Retinal pigment epithelial cell (primary cell): ENCODE measurements around the gene LRRC45.
A peak's percentile ranks its signal among the peaks of the same experiment; 100 is the strongest.

Experiments used
- DNase-seq: peaks from one replicate; pipeline ENCODE4 v3.0.0-alpha.2; 2010; ENCODE audit warnings: low read depth
- H3K4me3 ChIP-seq: 2 replicates; pipeline ENCODE4 v1.5.1; 2011; ENCODE audit warnings: mild to moderate bottlenecking, low read length, control low read depth, moderate library complexity
- TF ChIP-seq, protein P1 (sequence below): conservative IDR thresholded peaks from 2 replicates; pipeline ENCODE4 v1.5.1; 2011; ENCODE audit warnings: low read depth, low read length, control low read depth, inconsistent platforms

LRRC45 gene

GRCh38 chr17:82046903-82047302 is 23.8 kb downstream of the LRRC45 start:
- DNase-seq = no peak
- TF ChIP-seq, protein P1, sequence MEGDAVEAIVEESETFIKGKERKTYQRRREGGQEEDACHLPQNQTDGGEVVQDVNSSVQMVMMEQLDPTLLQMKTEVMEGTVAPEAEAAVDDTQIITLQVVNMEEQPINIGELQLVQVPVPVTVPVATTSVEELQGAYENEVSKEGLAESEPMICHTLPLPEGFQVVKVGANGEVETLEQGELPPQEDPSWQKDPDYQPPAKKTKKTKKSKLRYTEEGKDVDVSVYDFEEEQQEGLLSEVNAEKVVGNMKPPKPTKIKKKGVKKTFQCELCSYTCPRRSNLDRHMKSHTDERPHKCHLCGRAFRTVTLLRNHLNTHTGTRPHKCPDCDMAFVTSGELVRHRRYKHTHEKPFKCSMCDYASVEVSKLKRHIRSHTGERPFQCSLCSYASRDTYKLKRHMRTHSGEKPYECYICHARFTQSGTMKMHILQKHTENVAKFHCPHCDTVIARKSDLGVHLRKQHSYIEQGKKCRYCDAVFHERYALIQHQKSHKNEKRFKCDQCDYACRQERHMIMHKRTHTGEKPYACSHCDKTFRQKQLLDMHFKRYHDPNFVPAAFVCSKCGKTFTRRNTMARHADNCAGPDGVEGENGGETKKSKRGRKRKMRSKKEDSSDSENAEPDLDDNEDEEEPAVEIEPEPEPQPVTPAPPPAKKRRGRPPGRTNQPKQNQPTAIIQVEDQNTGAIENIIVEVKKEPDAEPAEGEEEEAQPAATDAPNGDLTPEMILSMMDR = no peak
- H3K4me3 ChIP-seq = no peak overlapping the region

- DNase-seq = no peak
- H3K4me3 ChIP-seq = no peak overlapping the region
- TF ChIP-seq, protein P1 = no peak
Observed at GRCh38 chr17:82047379-82047778, 24.3 kb downstream of the LRRC45 start.

DNA sequence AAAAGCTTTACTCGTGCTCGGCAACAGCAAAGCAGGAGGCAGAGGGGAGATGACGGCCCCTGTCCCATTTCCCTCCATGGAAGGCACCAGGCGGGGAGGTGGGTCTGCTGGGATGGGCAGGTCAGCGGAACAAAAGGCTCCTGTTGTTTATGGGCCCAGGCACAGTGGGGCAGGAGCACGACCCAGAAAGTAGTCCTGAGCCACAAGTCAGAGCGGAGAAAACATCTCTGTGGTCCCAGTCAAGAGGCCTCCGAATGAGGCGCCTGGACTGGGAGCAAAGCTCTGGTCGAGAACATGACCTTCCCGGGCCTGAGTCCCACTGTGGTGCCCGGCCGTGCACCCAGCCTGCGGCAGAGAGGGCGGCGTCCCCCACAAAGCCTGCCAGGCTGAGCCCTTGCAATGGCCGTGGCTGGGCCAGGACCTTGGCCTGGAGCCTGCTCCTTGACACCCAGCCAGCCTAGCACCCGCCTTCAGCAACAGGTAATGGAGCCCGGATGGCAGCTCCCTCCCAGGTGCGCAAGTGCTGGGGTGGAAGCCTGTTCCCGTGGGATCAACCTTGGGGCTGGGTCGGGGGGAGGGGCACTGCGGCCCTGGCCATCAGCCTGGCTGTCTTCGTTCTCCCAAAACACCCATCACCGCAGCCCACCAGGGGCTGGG is 24.9 kb downstream of the LRRC45 start:
- no peak overlapping the region for H3K4me3 ChIP-seq
- no peak for DNase-seq
- TF ChIP-seq, protein P1 = no peak

DNA sequence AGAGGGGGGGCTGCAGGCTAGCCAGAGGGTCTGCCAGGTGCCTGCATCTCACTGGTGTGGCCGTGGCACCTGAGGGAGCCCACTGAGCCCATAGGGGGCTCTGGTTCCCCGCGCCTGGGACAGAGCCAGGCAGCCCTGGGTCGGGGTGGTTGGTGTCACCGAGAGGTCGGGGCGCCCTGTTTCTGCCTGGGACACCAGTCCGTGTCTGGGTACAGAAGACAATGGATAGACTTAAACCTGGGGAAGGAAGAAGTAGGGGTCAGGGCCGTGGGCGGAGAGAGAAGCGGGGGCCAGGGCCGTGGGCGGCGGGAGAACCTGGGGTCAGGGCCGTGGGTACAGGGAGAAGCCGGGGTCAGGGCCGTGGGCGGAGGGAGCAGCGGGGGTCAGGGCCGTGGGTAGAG is 25.5 kb downstream of the LRRC45 start:
- TF ChIP-seq, protein P1 = no peak
- no peak overlapping the region for H3K4me3 ChIP-seq
- DNase-seq = no peak

DNA sequence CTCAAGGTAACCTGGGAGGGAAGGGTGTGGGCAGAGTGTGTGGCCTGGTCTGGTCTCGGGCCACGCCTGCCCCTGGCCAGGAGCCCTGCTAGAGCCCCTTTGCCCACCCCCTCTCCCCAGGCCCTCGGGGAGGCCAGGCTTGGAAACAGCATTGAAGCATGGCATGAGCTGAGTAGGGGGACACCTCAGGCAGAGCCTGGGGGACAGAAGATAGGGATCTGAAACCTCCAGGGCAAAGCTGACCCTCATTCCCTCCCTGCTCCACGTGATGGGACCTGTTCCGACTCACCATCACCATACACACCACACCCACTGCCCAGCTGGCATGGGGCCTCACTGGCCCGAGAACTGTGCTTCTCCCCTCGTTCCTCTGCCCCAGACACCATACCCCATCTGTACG is 26.0 kb downstream of the LRRC45 start:
- TF ChIP-seq, protein P1 = no peak
- DNase-seq = no peak
- H3K4me3 ChIP-seq = no peak overlapping the region

GRCh38 chr17:82049521-82049971 is 26.4 kb downstream of the LRRC45 start:
- TF ChIP-seq, protein P1 = no peak
- DNase-seq = no peak
- no peak overlapping the region for H3K4me3 ChIP-seq

- H3K4me3 ChIP-seq = peak overlapping the region; percentile 79
- TF ChIP-seq, protein P1 = no peak
- DNase-seq = no peak
Observed at GRCh38 chr17:82050152-82050760, 27.2 kb downstream of the LRRC45 start.
